H1 (cell line): ENCODE measurements around the gene DYSF. TPM values are rescaled to one million over a fixed set of nuclear protein-coding genes. Genes with fewer than 3 reads are reported as not detected.

Experiments
- CHD1 ChIP-seq: IDR thresholded peaks from 2 replicates; pipeline ENCODE4 v1.6.1; 2012; ENCODE audit warnings: low read depth, low read length, improper control_type of control experiment
- RXRA ChIP-seq: IDR thresholded peaks from 2 replicates; pipeline ENCODE4 v1.6.1; 2011; ENCODE audit warnings: low read depth, mild to moderate bottlenecking, low read length, moderate library complexity; ENCODE audit not compliant: insufficient read depth
- SP1 ChIP-seq: IDR thresholded peaks from 2 replicates; pipeline ENCODE4 v1.6.1; 2011; ENCODE audit warnings: low read depth, low read length
- SRF ChIP-seq: IDR thresholded peaks from 2 replicates; pipeline ENCODE4 v1.6.1; 2011; ENCODE audit warnings: mild to moderate bottlenecking, low read depth, low read length, moderate library complexity
- ZNF274 ChIP-seq: IDR thresholded peaks from 2 replicates; pipeline ENCODE4 v1.7.0; 2012; ENCODE audit warnings: low read length, borderline replicate concordance; ENCODE audit errors: extremely low read depth
- polyA plus RNA-seq, 7 experiments: library from polyadenylated mRNA; depleted of rRNA in 3 of 7; stranded (reverse) in 5 of 7; unstranded in 2 of 7; fragments of >200 nt in 5 of 7; fragments of 200-250 nt in 2 of 7; gene quantifications; 1 replicate in 5 of 7; 2 replicates in 1 of 7; 4 replicates in 1 of 7; pipeline versions ENCODE4 v1.2.1 to v1.2.3, GENCODE V29; 2011 to 2013; ENCODE audit warnings: missing spikeins in 2 of 7, mixed read lengths in 2 of 7
- total RNA-seq: library from RNA; stranded (reverse); fragmentation: NEBNext Ultra II Directional; extraction: Animal tissue kit (Norgen Biotek cat#: 25700); gene quantifications from 2 replicates; pipeline ENCODE4 v1.2.1, GENCODE V29; 2021

DYSF gene
- total and polyA plus RNA-seq, 2 of the 8 experiments (the other 6 are each of a cell fraction or from before 2014, with no cell fraction given) = 5.8 to 7.1 TPM

GRCh38 chr2:71686781-71687180 lies 233.4 kb downstream of the DYSF start (continued):
- no peak for TF ChIP-seq RXRA
- TF ChIP-seq SP1 = no peak
- TF ChIP-seq CHD1 = no peak
- TF ChIP-seq SRF = no peak
- no peak for TF ChIP-seq ZNF274
- TF ChIP-seq, all 59 proteins: peak for 0
